HG03575 (cell line): ENCODE results near the gene TBC1D9B.

Source experiments
- ATAC-seq: cut with Tn5 transposase; IDR thresholded peaks from one replicate; pipeline ENCODE4 v1.9.1; 2021; ENCODE audit not compliant: unreplicated experiment, insufficient number of reproducible peaks, low FRiP score; ENCODE audit errors: extremely low read depth

Gene TBC1D9B

DNA sequence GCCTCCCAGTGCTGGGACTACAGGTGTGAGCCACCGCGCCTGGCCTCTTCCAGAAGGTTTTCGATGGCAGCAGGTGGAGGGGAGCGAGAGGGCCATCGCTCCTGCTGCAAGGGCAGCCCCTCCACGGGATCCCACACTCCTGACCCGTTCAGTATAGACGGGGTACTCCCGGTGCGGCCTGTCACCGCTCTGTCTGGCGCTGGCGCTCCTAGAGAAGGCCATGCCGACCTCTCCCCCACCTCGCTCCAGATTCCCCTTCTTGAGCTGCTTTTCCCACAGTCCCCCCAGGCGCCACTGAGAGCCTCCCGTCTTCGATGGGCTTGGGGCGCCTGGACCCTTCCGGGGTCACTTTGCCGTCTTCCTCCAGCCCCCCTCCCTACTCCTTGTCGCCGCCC, 91.3 kb downstream of the TBC1D9B start:
- ATAC-seq: no peak

DNA sequence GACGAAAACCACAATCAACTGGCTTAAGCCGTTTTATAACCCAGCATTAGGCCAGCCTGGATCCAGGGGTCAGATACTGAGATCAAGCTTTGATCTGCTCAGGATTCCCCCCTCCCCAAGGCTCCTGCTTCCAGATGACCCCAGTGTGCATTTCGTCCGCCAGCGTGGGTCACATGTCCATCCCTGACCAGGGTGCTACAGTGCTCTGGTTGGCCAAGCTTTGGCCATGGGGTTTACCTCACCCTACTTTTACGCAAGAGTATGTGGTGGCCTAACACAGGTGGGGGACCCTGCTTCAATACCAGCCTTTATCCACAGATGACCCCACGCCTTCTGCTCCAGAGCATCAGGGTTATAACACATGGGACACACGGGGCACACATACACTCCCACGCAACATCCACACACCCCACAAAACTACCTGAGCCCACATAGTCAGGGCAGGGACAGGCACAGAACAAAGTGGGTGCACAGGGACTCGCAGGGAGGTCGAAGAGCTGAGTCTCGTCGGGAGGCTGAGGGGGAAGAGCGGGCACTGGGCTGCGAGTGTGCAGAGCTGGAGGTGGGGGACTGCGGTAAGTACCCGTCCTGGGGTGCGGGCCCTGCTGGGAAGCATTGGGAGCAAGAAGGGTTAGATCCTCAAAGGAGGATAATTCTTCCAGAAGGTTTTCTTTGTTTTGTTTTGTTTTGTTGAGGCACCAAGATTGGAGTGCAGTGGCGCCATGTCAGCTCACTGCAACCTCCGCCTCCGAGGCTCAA, 92.0 kb downstream of the TBC1D9B start:
- no peak for ATAC-seq

- no peak for ATAC-seq
Observed at GRCh38 chr5:179814090-179814489, 93.6 kb downstream of the TBC1D9B start.

DNA sequence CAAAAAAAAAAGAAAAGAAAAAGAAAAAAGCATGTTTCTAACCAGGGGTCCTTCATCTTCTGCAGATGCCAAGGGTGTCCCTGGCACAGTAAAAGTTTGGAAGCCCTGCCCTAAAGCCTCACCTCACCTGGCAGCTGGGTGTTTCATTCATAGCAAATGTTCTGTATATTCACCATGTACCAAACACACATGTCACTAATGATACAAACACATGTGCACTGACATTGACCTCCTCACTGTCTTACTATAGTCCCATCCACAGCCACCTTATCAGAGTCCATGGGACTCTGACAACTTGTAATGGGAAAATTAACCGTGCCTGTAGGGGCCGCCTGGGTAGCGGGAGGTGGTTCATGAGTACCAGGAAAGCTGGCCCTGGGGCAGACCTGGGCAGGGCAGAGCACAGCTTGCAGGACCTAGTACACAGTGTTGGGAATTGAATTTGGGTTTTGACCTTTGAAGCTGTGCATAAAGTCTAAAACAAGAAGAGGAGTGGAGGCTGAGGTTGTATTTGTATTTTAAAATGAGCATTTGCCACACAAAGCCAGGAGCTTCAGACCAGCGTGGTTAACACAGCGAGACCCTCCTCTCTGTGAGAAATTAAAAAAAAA, 94.6 kb downstream of the TBC1D9B start:
- no peak for ATAC-seq

DNA sequence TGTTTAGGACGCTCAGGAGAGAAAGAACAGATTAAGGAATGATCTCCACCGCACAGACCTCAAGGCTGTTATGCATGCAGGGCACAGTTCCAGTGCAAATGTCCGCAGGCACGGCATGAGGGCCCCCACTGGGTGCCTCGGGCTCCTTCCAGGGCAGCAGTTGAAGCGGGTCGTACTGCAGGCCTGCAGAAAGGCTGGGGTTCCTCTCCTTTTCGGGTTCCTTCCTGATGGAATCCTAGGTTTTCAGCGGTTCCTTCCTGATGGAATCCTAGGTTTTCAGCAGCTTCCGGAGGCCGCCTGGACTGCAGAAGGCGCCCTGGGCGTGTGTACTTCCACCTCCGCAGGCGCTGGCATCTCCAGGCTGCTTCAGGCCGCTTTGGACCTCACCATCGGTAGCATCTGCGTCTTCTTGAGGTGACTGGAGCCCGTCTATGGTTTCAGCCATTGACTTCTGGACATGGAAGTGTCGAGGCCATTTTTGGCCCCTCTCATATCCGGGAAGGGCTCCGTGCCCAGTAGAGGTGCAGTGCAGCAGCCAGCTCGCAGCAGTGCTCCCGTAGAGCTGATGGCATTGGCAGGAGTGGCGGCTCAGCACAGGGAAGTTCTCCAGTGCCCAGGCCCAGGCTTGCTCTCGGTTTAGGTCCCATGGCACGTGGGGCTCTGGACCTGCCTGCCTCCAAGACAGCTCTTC, 95.4 kb downstream of the TBC1D9B start:
- no peak for ATAC-seq
